ENCODE results near the gene GALNT18. TPM values are rescaled to one million over a fixed set of nuclear protein-coding genes. Genes with fewer than 3 reads are reported as not detected.

The GALNT18 gene
- polyA plus RNA-seq, 1 donor from 2014 or later: 7.6 TPM

GRCh38 chr11:11294551-11294855, 327.3 kb downstream of the GALNT18 start:
- Histone ChIP-seq H3K9ac (ENCODE audit: low read length) (no peak overlapping the region), H4K20me1 (ENCODE audit: insufficient read depth) (no peaks in the 10 kb centered on the region), H3K4me3 (ENCODE audit: low read length) (no peak overlapping the region), H3K36me3 (ENCODE audit: insufficient read depth, low read length) (no peaks in the 10 kb centered on the region), H3F3A (ENCODE audit: insufficient read depth, low read length, poor library complexity, severe bottlenecking) (no peaks in the 10 kb centered on the region), H3K4me2 (ENCODE audit: low read length) (no peak overlapping the region), H3K27me3 (ENCODE audit: insufficient read depth, low read depth, low read length) (no peaks in the 10 kb centered on the region), H3K79me2 (replicated peaks; ENCODE audit: insufficient read depth, low read length) (no peaks in the 10 kb centered on the region), H3K27ac (ENCODE audit: low read length) (no peak overlapping the region), H3K9me3 (ENCODE audit: low read length) (no peaks in the 10 kb centered on the region), H2AFZ (ENCODE audit: low read depth, low read length) (no peak overlapping the region), H3K9me2 (ENCODE audit: insufficient read depth, low read length) (no peaks in the 10 kb centered on the region)
- TF ChIP-seq MXI1 (conservative IDR thresholded peaks at IDR 0.05; ENCODE audit: poor library complexity, severe bottlenecking) (no peak), CTCF (IDR thresholded peaks at IDR 0.05; ENCODE audit: poor library complexity, severe bottlenecking) (no peak), RAD21 (conservative IDR thresholded peaks at IDR 0.05) (no peak)

- TF ChIP-seq POLR2AphosphoS5 (IDR thresholded peaks at IDR 0.05) (no peak), EP300 (conservative IDR thresholded peaks at IDR 0.05; ENCODE audit: poor library complexity, severe bottlenecking) (no peak)
- H2AFZ ChIP-seq (ENCODE audit: low read depth, low read length): no peak overlapping the region
- no peaks in the 10 kb centered on the region for H4K20me1 ChIP-seq (ENCODE audit: insufficient read depth)
- no peak overlapping the region for H3K27ac ChIP-seq (ENCODE audit: low read length)
- H3F3A ChIP-seq (ENCODE audit: insufficient read depth, low read length, poor library complexity, severe bottlenecking): no peaks in the 10 kb centered on the region
- no peak overlapping the region for H3K4me3 ChIP-seq (ENCODE audit: low read length)
- H3K9ac ChIP-seq (ENCODE audit: low read length): no peak overlapping the region
- no peaks in the 10 kb centered on the region for H3K36me3 ChIP-seq (ENCODE audit: insufficient read depth, low read length)
- H3K27me3 ChIP-seq (ENCODE audit: insufficient read depth, low read depth, low read length): no peaks in the 10 kb centered on the region
- H3K79me2 ChIP-seq (replicated peaks; ENCODE audit: insufficient read depth, low read length): no peaks in the 10 kb centered on the region
- H3K9me3 ChIP-seq (ENCODE audit: low read length): no peaks in the 10 kb centered on the region
- no peaks in the 10 kb centered on the region for H3K9me2 ChIP-seq (ENCODE audit: insufficient read depth, low read length)
- H3K4me2 ChIP-seq (ENCODE audit: low read length): no peak overlapping the region
Measured at GRCh38 chr11:11293798-11294550, 327.8 kb downstream of the GALNT18 start.

- Histone ChIP-seq H3K36me3 (ENCODE audit: insufficient read depth, low read length) (no peaks in the 10 kb centered on the region), H3F3A (ENCODE audit: insufficient read depth, low read length, poor library complexity, severe bottlenecking) (no peaks in the 10 kb centered on the region), H2AFZ (ENCODE audit: low read depth, low read length) (no peak overlapping the region), H3K27me3 (ENCODE audit: insufficient read depth, low read depth, low read length) (no peaks in the 10 kb centered on the region), H3K27ac (ENCODE audit: low read length) (no peak overlapping the region), H3K4me2 (ENCODE audit: low read length) (no peak overlapping the region), H3K79me2 (replicated peaks; ENCODE audit: insufficient read depth, low read length) (no peaks in the 10 kb centered on the region), H3K9me3 (ENCODE audit: low read length) (no peaks in the 10 kb centered on the region), H3K9ac (ENCODE audit: low read length) (no peak overlapping the region), H4K20me1 (ENCODE audit: insufficient read depth) (no peaks in the 10 kb centered on the region), H3K9me2 (ENCODE audit: insufficient read depth, low read length) (no peaks in the 10 kb centered on the region), H3K4me3 (ENCODE audit: low read length) (no peak overlapping the region)
- TF ChIP-seq CTCF (IDR thresholded peaks at IDR 0.05; ENCODE audit: poor library complexity, severe bottlenecking) (no peak), SMC3 (conservative IDR thresholded peaks at IDR 0.05; ENCODE audit: poor library complexity) (no peak), POLR2AphosphoS5 (IDR thresholded peaks at IDR 0.05) (no peak), MXI1 (conservative IDR thresholded peaks at IDR 0.05; ENCODE audit: poor library complexity, severe bottlenecking) (no peak), EP300 (conservative IDR thresholded peaks at IDR 0.05; ENCODE audit: poor library complexity, severe bottlenecking) (no peak), EZH2 (IDR thresholded peaks at IDR 0.05; ENCODE audit: borderline replicate concordance, insufficient read depth, low read length, poor library complexity, severe bottlenecking) (no peak), RAD21 (conservative IDR thresholded peaks at IDR 0.05) (no peak), TAF1 (IDR thresholded peaks at IDR 0.05; ENCODE audit: low read depth) (no peak), REST (IDR thresholded peaks at IDR 0.05; ENCODE audit: borderline replicate concordance) (no peak)
Measured at GRCh38 chr11:11292839-11293238, 329.0 kb downstream of the GALNT18 start.

Data from neural cell (in vitro differentiated cells).